C4-2B (cell line): Measurements from ENCODE around the gene LRCH1.

Experiments used
- H3K27ac ChIP-seq: fragments of 450-650 bp; 2 replicates; pipeline ENCODE4 v1.5.1; 2017
- CTCF ChIP-seq: fragments of 450-650 bp; conservative IDR thresholded peaks from 2 replicates; pipeline ENCODE4 v1.5.1; 2017; ENCODE audit warnings: mild to moderate bottlenecking
- ZFX ChIP-seq: fragments of 450-650 bp; IDR thresholded peaks from 2 replicates; pipeline ENCODE4 v1.6.1; 2017

The LRCH1 gene

GRCh38 chr13:46682707-46683106 is 129.7 kb downstream of the LRCH1 start:
- H3K27ac ChIP-seq = no peak overlapping the region
- TF ChIP-seq CTCF = no peak
- no peak for TF ChIP-seq ZFX

- H3K27ac ChIP-seq = no peak overlapping the region
- TF ChIP-seq CTCF (no peak), ZFX (no peak)
Measured at GRCh38 chr13:46683676-46684260, 130.8 kb downstream of the LRCH1 start.

- no peak overlapping the region for H3K27ac ChIP-seq
- TF ChIP-seq CTCF = no peak
- TF ChIP-seq ZFX = no peak
Measured at GRCh38 chr13:46684287-46685001, 131.5 kb downstream of the LRCH1 start.

- no peak overlapping the region for H3K27ac ChIP-seq
- TF ChIP-seq CTCF = no peak
Measured at GRCh38 chr13:46685006-46685730, 132.2 kb downstream of the LRCH1 start.

GRCh38 chr13:46686171-46686570 is 133.2 kb downstream of the LRCH1 start:
- TF ChIP-seq ZFX (no peak), CTCF (no peak)

DNA sequence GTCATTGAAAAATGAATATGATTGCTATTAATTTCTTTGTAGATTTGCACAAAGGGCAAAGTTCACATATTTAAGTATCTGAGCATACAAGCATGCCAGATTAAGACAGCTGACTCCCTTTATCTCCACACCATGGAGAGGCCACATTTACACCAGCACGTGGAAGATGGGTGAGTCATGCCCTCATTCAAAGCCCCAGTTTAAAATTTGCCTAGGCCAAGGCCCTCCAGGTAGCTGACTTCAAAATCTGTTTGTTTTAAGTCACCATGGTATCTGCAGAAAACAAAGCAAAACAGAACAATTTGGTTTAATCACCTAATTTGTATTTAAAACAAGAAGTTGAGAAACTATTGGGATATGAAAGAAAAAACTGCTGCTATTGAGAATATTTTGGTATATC is 134.8 kb downstream of the LRCH1 start:
- TF ChIP-seq ZFX (no peak), CTCF (no peak)
- H3K27ac ChIP-seq = no peak overlapping the region

More at GRCh38 chr13:46686171-46686570, 133.2 kb downstream of the LRCH1 start:
- H3K27ac ChIP-seq = no peak overlapping the region

- TF ChIP-seq ZFX (no peak), CTCF (no peak)
- no peak overlapping the region for H3K27ac ChIP-seq
Measured at GRCh38 chr13:46688306-46688705, 135.3 kb downstream of the LRCH1 start.
